Hepatocyte (in vitro differentiated cells): ENCODE measurements around the gene CCDC88C. TPM values are rescaled to one million over a fixed set of nuclear protein-coding genes. Genes with fewer than 3 reads are reported as not detected.

Experiments
- DNase-seq: peaks from one replicate; pipeline ENCODE4 v3.0.0-alpha.2; 2016; ENCODE audit warnings: low spot score
- H2AFZ ChIP-seq: fragments of 200-600 bp; sonication (generic); 2 replicates; pipeline ENCODE4 v1.6.0; 2016; ENCODE audit warnings: antibody characterized with exemption, mild to moderate bottlenecking
- H3K27ac ChIP-seq: fragments of 200-600 bp; sonication (generic); 2 replicates; pipeline ENCODE4 v1.5.1; 2016; ENCODE audit warnings: mild to moderate bottlenecking
- H3K27me3 ChIP-seq: fragments of 200-600 bp; sonication (generic); 2 replicates; pipeline ENCODE4 v1.6.1; 2016
- H3K36me3 ChIP-seq: fragments of 200-600 bp; sonication (generic); replicated peaks from 2 replicates; pipeline ENCODE4 v1.5.1; 2016; ENCODE audit warnings: low read depth; ENCODE audit not compliant: insufficient read depth
- H3K4me1 ChIP-seq: fragments of 200-600 bp; sonication (generic); 2 replicates; pipeline ENCODE4 v1.5.1; 2016; ENCODE audit warnings: mild to moderate bottlenecking, moderate library complexity; ENCODE audit not compliant: insufficient read depth
- H3K4me2 ChIP-seq: fragments of 200-600 bp; sonication (generic); 2 replicates; pipeline ENCODE4 v1.6.0; 2016
- H3K4me3 ChIP-seq: fragments of 200-600 bp; sonication (generic); 2 replicates; pipeline ENCODE4 v1.5.1; 2016; ENCODE audit warnings: mild to moderate bottlenecking
- H3K79me2 ChIP-seq: fragments of 200-600 bp; sonication (generic); 2 replicates; pipeline ENCODE4 v1.6.0; 2017; ENCODE audit warnings: mild to moderate bottlenecking
- H3K9me2 ChIP-seq: fragments of 200-600 bp; sonication (generic); replicated peaks from 2 replicates; pipeline ENCODE4 v1.6.0; 2017; ENCODE audit warnings: mild to moderate bottlenecking; ENCODE audit not compliant: insufficient read depth
- H3K9me3 ChIP-seq: fragments of 200-600 bp; sonication (generic); 2 replicates; pipeline ENCODE4 v1.5.1; 2016; ENCODE audit warnings: low read depth, mild to moderate bottlenecking
- H4K20me1 ChIP-seq: fragments of 200-600 bp; sonication (generic); 2 replicates; pipeline ENCODE4 v1.6.0; 2016; ENCODE audit warnings: mild to moderate bottlenecking; ENCODE audit not compliant: insufficient read depth, poor library complexity, severe bottlenecking
- CTCF ChIP-seq: fragments of 200-600 bp; sonication (generic); IDR thresholded peaks from 2 replicates; pipeline ENCODE4 v1.5.1; 2016; ENCODE audit warnings: antibody characterized with exemption, mild to moderate bottlenecking; ENCODE audit not compliant: poor library complexity
- EZH2 ChIP-seq: fragments of 200-600 bp; sonication (generic); IDR thresholded peaks from 2 replicates; pipeline ENCODE4 v1.6.1; 2016; ENCODE audit warnings: antibody characterized with exemption, mild to moderate bottlenecking, borderline replicate concordance
- EZH2phosphoT487 ChIP-seq: fragments of 200-600 bp; sonication (generic); IDR thresholded peaks from one replicate; pipeline ENCODE4 v1.6.1; 2018; ENCODE audit warnings: antibody characterized with exemption, mild to moderate bottlenecking, low read depth, moderate library complexity; ENCODE audit not compliant: unreplicated experiment, severe bottlenecking
- WGBS: methylation state at CpG from one replicate; pipeline ENCODE4 v1.1.6; 2016; ENCODE audit warnings: low lambda C conversion rate; ENCODE audit errors: missing lambda C conversion rate; 5-methylcytosine and 5-hydroxymethylcytosine counted together
- polyA plus RNA-seq: library from polyadenylated mRNA; unstranded; fragments of >200 nt; fragmentation: Nextera tagmentation; extraction: Ambion mirVana; gene quantifications from 2 replicates; pipeline ENCODE4 v1.2.1, GENCODE V29; 2016
- total RNA-seq: library from RNA; depleted of rRNA; stranded (reverse); fragments of >200 nt; gene quantifications from 2 replicates; pipeline ENCODE4 v1.2.3, GENCODE V29; 2014

CCDC88C gene
- total and polyA plus RNA-seq, 2 experiments from 2014 or later = 5.9 to 11.3 TPM

GRCh38 chr14:91253795-91254323 lies 163.8 kb downstream of the CCDC88C start:
- Histone ChIP-seq H4K20me1 (no peaks in the 10 kb centered on the region), H2AFZ (peak overlapping the region; percentile 78), H3K36me3 (no peaks in the 10 kb centered on the region), H3K4me1 (peaks cover 11% of the 10 kb centered on the region), H3K4me2 (peak overlapping the region; percentile 98), H3K4me3 (peak overlapping the region; percentile 42), H3K27me3 (peaks cover 15% of the 10 kb centered on the region), H3K27ac (no peak overlapping the region), H3K9me3 (no peaks in the 10 kb centered on the region), H3K79me2 (no peaks in the 10 kb centered on the region), H3K9me2 (no peaks in the 10 kb centered on the region)
- TF ChIP-seq EZH2 (no peak), CTCF (no peak), EZH2phosphoT487 (no peak)
- no peak for DNase-seq
- WGBS = 27% methylated on average over 15 of the region's 20 CpGs

GRCh38 chr14:91252871-91253794 lies 164.5 kb downstream of the CCDC88C start:
- peak; percentile 61 for DNase-seq
- Histone ChIP-seq H3K36me3 (no peaks in the 10 kb centered on the region), H3K9me3 (no peaks in the 10 kb centered on the region), H3K27ac (no peak overlapping the region), H3K27me3 (peaks cover 15% of the 10 kb centered on the region), H3K79me2 (no peaks in the 10 kb centered on the region), H3K4me1 (peaks cover 11% of the 10 kb centered on the region), H3K4me2 (peak overlapping the region; percentile 98), H3K4me3 (peak overlapping the region; percentile 42), H2AFZ (peak overlapping the region; percentile 90), H4K20me1 (no peaks in the 10 kb centered on the region), H3K9me2 (no peaks in the 10 kb centered on the region)
- WGBS = 4% methylated on average over 20 of the region's 95 CpGs
- TF ChIP-seq CTCF (peak; percentile 29), EZH2 (no peak)

GRCh38 chr14:91250912-91251311 lies 166.7 kb downstream of the CCDC88C start:
- Histone ChIP-seq H3K4me1 (peaks cover 8% of the 10 kb centered on the region), H3K9me2 (no peaks in the 10 kb centered on the region), H3K27me3 (peaks cover 11% of the 10 kb centered on the region), H4K20me1 (no peaks in the 10 kb centered on the region), H3K36me3 (no peaks in the 10 kb centered on the region), H3K4me3 (no peak overlapping the region), H3K4me2 (no peak overlapping the region), H3K27ac (no peak overlapping the region), H2AFZ (no peak overlapping the region), H3K9me3 (no peaks in the 10 kb centered on the region), H3K79me2 (no peaks in the 10 kb centered on the region)
- 73% methylated on average over 5 of the region's 5 CpGs for WGBS
- TF ChIP-seq CTCF (no peak), EZH2 (no peak), EZH2phosphoT487 (no peak)
- no peak for DNase-seq
